GM12892 (cell line): ENCODE data around the gene RAMP3.

Experiments
- POLR2A ChIP-seq: IDR thresholded peaks from 2 replicates; pipeline ENCODE4 v1.6.1; 2011; ENCODE audit warnings: low read depth, low read length, control low read depth
- POLR2AphosphoS5 ChIP-seq: IDR thresholded peaks from 2 replicates; pipeline ENCODE4 v1.6.1; 2011; ENCODE audit warnings: low read depth, low read length, control low read depth

GRCh38 chr7:45193828-45194227 is 36.2 kb downstream of the RAMP3 start:
- TF ChIP-seq POLR2AphosphoS5: no peak
- no peak for TF ChIP-seq POLR2A
